HG03460 (cell line): ENCODE measurements around the gene KRTAP12-3.
"Not testable (repeated sequence)": the region's sequence is repeated elsewhere in the genome, so short reads cannot be mapped to it uniquely, and the experiment has no call there.

Source experiments
- ATAC-seq: cut with Tn5 transposase; IDR thresholded peaks from one replicate; pipeline ENCODE4 v1.9.1; 2021; ENCODE audit not compliant: unreplicated experiment

KRTAP12-3 gene

DNA sequence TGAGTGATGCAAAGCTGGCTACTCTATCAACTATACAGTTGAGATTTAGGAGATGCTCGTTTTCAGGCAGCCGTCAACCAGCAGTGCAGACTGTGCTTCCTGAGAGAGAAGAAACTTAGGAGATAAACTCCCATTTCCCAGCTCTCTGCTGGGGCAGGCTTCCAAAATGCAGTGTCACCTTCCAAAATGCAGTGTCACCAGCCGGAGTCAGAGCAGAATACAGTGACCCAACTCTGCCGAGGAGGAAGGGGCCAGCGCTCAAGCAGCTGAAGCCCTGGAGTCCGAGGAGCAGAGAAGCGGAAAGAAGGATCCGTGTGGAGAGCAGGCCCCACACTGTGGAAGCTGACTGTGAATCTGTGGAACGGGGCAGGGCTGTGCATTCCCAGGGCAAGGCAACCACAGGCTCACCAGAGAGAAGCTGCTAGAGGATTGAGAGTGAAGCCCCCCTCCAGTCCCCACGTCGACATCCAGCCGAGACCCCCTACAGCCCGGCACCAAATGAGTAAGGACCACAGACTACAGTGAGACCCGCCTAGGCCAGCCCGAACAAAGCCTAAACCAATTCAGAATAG lies 24.9 kb downstream of the KRTAP12-3 start:
- no peak for ATAC-seq

DNA sequence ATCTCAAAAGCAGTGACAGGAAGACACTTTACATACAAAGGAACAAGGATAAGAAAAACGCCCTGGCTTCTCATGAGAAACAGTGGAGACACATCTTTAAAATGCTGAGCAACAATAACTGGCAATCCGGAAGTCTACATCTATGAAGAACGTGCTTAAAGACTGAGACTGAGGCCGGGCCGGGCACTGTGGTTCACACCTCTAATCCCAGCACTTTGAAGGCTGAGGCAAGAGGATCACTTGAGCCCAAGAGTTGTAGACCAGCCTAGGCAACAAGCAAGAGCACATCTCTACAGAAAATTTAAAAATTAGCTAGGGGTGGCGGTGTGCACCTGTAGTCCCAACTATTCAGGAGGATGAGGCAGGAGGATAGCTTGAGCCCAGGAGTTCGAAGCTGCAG lies 26.3 kb downstream of the KRTAP12-3 start:
- ATAC-seq = no peak

DNA sequence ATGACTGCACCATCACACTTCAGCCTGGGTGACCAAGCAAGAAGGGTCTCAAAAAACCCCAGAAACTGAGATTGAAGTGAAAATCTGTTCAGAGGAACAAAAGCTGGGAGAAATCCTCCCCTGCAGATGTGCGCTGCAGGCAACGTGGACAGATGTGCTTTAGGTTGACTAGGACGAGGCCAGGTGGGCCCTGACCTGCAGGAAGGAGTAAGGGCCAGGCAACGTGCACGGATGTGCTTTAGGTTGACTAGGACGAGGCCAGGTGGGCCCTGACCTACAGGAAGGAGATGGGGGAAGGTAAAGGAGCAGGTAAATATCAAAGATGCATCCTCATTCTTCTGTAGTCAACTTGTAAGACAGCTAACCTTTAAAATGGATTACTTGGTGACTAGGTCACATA lies 26.8 kb downstream of the KRTAP12-3 start:
- ATAC-seq = no peak

DNA sequence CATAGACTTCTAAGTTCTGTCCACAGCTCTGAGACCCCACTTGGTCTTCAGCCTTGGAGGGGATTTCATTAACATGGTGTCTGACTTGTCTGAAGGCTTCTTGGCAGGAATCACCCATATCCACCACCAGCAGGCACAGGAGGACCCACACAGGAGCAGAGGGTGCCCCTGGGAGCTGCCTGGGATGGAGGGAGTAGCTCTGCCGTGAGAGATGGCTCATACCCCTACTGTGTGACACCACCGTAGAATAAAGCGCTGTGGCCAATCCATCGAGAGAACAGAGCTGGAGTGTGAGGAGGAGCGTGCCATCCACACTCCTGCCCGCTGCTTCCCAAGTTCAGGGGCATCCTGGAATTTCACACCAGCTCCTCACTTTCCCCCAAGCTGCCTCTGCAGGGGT lies 27.3 kb downstream of the KRTAP12-3 start:
- ATAC-seq = not testable (repeated sequence)

DNA sequence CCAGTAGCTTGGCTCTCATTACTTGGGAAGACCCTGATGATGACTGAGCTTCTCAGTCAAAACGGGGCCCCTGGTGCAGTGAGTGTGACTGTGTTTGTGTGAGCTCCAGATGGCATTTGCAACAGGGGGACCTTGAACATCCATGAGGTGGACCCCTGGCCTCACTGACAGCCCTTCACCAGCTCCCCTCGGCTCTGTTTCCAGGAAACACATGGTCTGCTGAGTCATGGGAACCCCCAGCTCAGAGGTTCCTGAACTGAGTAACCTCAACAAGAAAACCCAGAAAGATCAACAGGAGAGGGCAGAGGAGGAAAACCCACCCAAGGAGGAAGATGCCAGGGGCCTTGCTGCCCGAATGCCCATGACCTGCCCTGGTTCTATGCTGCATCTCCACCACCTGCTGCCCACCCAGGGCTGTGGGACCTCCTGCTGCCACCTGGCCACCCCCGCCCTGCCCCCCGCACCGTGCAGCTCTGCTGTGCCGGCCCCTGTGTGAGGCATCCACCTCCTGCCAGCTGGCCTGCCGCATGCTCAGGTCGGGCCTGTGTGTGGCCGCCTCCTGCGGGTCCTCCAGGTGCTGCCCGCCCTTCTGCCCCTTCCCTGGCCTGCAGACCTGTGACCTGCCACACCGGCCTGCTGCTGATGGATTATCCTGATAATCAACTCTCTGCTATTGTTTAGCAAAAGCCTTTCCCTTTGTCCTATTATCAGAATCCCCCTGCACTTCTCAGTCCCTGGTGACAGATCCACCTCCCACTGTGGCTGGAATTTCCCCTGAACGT lies 28.5 kb downstream of the KRTAP12-3 start:
- no peak for ATAC-seq

DNA sequence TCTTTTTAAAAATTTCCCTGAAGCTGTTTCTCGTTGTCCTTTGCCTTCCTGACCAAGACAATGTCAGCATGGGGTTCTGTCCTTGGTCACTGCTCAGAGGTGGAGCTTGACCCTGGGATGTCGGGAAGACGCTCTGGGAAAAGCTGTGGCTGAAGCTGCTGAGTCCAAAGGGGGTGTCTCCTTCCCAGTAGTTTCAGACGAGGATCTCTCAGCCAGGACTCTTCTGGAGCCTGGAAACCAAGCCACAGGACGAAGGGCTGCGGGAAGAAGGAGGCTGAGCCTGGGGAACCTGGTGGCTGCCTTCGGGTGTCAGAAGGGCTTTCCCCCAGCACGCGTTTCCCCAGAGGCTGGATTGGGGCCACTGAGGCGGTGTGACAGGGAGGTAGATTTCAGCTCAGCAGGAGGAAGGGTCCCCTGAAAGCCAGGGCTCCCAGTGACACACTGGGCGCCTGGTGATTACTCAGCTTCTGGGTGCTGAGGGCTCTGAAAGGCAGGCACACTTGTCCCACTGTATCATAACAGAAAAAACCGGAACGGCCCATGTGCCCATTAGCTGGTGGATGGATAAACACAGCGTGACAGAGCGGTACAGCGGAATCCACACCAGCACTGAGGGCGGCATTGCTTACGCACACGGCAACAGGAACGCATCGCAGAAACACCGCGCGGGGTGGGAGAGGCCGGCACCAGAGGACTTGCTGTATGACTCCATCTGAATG lies 29.3 kb downstream of the KRTAP12-3 start:
- ATAC-seq = no peak

DNA sequence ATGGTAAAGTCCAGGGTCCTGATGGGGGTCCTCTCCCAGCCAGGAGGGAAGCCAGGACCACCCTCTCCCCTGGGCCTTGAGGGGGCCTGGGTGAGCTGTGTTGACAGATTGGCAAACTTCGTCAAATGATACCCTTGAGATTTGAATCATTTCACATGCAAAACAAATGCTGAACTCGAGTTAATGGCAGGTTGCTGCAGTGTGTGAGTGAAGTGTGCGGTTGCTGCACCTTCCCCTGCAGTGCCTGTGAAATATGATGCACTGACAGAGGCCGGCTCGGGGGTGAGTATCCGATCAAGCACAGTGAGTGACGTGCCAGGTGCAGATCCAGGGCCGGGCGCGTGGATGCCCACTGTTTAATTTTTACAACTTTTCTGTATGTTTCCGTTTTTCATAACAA lies 29.9 kb downstream of the KRTAP12-3 start:
- ATAC-seq = no peak

DNA sequence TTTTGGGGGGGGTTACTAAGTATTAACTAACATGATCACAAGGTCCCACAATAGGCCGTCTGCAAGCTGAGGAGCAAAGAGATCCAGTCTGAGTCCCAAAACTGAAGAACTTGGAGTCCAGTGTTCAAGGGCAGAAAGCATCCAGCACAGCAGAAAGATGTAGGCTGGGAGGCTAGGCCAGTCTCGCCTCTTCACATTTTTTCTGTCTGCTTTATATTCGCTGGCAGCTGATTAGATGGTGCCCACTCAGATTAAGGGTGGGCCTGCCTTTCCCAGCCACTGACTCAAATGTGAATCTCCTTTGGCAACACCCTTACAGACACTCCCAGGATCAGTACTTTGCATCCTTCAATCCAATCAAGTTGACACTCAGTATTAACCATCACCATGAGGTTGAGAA lies 32.0 kb downstream of the KRTAP12-3 start:
- ATAC-seq = not testable (repeated sequence)

DNA sequence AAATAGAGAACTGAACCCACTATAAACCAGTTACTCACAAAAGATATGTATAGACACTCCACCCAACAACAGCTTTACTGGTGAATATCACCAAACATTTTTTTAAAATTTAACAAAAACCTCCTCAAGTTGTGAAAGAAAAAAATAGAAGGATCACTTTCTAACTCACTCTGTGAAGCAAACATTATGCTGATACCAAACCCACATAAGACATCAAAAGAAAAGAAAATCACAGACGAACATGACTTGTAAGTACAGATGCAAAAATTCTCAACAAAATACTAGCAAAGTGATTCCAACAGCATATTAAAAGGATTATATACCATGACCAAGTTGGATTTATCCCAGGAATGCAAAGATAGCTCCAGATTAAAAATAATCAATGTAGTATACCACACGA lies 34.0 kb downstream of the KRTAP12-3 start:
- ATAC-seq = no peak

DNA sequence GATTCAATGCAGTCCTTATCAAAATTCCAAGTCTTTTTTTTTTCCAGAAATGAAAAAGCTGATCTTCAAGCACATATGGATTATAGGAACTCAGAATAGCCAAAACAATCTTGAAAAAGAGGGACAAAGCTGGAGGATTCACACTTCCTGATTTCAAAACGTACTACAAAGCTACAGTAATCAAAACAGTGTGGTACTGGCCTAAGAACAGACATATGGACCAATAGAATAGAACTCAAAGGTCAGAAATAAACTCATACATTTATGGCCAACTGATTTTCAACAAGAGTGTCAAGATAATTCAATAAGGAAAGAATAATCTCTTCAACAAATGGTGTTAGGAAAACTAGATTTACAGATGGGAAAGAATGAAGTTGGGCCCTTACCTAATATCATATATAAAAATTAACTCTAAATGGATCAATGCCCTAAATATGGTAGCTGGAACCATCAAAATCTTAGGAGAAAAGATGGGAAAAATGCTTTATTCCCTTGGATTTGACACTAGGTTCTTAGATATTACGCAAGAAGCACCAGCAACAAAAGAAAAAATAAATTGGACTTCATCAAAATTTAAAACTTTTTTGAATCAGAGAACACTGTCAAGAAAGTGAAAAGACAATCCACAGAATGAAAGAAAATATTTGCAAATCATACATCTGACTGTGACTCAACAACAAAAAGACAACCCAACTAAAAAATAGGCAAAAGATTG lies 35.2 kb downstream of the KRTAP12-3 start:
- ATAC-seq = no peak

DNA sequence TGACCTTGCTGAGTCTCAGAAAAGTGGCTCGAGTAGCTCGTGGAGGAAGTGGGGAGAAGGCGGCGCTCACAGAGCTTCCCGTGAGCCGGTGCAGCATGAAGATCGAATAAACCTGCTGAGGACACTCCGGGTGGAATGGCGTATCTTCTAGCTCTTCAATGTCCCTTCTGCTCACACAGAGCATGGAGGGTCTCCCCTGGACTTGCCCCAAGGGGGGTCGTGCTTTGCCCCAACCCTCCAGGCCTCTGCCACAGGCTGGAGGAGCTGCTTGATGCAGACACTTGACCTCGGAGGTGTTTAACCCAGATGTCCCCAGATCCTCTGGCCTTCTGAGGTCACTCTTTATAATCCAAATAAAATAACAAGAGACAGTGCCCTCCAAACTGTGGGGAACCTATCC lies 37.0 kb downstream of the KRTAP12-3 start:
- ATAC-seq = no peak

DNA sequence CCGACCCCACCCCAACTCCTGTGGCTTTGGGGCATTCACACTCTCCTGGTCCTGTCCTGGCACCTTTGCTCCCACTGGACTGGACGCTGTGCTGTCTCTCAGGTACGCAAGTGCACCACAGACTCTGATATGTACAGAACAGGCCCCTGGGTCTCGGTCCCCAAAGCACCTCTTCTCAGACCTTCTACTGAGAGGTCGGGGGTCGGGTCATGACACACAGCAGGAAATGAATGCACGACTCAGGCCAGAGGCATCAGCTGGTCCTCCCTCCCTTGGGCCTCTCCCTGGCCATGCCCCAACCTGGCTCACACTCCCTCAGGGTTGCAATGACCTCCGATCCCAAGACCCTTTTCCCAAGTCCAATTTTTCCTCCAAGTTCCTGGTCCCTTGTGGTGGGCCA lies 37.5 kb downstream of the KRTAP12-3 start:
- no peak for ATAC-seq

DNA sequence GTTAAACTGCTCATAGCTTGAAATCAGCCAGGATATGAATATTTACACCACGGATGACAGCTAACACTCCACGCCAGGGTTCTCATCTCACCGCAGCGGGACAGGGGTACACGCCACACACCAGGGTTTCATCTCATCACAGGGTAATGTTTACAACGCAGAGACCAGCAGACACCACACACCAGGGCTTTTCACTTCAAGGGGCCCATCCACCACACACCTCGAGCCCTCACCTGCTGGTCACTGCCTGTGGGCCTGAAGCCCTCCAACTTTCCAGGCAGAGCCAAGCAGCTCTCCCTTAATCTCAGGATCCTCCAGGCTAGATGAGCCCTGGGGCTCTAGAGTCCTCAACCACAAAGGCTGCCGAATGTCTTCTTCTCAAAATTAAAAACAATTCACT lies 37.9 kb downstream of the KRTAP12-3 start:
- ATAC-seq = no peak

DNA sequence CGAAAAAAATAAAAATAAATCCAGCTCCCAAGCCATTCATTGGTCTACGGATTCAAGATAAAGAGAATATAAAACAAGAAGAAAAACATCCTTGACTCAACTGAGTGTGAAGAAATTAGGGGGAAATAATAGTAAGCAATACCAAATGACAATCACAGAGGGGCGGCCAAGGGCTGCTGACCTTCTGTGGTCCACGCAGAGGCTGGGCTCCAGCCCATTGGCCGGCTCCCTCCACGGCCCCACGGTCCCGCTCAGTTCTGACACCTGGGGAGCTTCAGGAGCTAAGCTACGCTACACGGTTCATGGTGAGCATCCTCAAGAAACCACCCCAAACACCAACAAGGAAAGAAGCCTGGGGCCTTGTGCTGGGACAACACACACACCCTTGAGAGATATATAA lies 38.8 kb downstream of the KRTAP12-3 start:
- no peak for ATAC-seq

DNA sequence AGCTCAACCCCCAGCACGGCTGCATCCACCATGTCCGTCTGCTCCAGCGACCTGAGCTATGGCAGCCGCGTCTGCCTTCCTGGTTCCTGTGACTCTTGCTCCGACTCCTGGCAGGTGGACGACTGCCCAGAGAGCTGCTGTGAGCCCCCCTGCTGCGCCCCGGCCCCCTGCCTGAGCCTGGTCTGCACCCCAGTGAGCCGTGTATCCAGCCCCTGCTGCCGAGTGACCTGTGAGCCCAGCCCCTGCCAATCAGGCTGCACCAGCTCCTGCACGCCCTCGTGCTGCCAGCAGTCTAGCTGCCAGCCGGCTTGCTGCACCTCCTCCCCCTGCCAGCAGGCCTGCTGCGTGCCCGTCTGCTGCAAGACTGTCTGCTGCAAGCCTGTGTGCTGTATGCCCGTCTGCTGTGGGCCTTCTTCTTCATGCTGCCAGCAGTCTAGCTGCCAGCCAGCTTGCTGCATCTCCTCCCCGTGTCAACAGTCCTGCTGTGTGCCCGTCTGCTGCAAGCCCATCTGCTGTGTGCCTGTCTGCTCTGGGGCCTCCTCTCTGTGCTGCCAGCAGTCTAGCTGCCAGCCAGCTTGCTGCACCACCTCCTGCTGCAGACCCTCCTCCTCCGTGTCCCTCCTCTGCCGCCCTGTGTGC lies 39.6 kb downstream of the KRTAP12-3 start, which contains the start of gene KRTAP10-12:
KRTAP10-12 (plus strand) TSS at position 1 of the 639 bp plus-strand sequence; CDS start at position 31, 30 bp downstream.
- not testable (repeated sequence) for ATAC-seq

DNA sequence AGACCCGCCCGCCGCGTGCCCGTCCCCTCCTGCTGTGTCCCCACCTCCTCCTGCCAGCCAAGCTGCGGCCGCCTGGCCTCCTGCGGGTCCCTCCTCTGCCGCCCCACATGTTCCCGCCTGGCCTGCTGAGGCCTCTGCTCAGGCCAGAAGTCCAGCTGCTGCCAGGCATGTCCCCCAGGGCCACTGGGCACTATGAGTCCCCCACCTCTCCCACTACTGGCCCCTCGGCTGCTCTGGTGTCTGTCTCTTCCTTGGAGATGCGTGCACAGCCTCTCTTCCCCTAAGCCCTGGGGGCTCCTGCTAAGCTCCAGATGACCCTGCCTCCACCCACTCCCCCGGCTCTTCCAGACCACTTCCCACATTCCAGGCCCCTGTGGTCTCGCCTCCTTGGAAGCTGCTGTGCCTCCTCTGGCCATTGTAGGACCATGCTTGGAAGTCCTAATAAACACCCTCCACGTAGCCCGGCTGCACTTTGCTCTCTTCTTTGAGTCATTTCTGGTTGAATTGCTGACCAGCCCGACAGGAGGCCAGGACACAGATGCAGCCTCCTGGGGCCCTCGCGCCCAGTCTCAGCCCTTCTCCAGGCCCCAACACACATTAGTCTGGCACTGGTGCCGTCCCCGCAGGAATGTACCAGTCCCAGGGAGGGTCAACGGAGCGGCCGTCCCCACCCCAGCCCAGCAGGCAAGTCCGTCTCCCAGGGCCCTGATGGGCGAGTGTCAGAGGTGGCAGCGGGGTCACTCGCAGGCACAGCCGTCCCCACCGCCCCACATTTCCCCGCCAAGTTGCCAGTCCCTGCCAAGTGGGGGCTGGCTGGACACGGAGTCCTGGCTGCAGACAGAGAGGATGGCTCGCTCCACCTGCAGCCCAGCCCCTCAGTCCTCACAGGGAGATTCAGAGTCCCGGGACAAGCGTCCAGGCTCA lies 40.3 kb downstream of the KRTAP12-3 start:
- ATAC-seq = no peak

DNA sequence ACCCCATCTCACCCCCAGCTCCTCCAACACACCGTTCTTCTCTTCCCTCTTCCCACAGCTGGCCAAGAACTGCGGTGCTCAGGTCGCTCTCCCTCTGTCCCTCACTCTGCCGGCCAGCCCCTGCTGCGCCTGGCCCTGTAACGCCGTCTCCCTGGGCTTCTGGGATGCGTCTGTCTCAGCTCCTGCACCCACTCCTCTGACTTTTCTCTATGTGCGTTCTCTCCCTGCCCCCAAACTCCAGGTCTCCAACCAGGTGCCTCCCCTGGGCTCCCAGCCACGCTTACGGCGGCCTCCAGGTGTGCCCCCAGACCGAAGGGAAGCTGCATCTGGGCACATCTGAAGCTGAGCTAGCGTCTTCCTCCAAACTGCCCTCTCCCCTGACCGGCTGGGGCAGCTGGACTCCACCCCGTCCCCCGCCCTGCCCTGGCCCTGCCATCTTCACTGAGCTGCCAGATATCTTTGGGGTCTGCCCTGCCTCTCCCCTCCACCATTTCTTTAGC lies 41.8 kb downstream of the KRTAP12-3 start:
- ATAC-seq = no peak

DNA sequence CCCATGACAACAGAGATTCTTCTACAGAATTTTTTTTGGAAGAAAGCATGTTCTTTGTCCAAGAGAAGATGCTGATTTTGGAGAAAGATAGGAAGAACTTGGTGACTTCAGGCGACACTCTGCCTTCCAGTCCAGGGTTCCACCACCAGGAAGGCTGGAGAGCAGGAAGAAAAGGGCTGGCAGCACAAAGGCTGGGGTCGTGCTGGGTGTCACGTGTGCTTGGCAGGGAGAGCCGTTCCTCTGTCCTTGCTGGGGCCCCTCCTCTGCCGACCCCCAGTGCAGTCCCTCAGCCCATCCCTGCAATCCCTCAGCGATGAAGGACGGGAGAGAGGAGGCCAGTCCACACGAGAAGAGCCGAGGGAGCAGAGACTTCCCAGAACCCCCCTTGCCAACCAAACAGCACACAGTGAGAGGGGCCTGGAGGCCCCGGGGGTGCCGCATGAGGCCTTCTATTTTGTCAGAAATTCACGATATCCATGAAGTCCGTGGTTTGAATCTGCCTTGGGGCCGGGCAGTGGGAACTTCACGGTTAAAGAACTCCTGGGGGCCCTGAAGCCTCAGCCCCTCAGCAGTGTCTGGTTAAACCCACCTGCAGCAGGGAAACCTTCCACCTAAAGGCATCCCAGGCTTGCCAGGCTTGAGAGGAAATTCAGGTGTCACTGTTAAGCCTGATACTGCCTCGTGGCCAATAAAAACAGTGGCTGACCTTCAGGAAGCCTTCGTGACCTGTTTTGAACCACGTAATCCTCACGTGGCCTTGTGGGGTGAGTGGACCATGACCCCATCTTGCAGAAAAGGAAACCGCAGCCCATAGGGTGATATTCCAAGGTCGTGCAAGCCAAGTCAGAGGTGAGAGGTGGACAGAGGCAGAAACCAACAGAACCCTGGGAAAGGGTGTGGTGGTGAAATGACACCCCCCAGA lies 42.6 kb downstream of the KRTAP12-3 start:
- ATAC-seq = no peak

DNA sequence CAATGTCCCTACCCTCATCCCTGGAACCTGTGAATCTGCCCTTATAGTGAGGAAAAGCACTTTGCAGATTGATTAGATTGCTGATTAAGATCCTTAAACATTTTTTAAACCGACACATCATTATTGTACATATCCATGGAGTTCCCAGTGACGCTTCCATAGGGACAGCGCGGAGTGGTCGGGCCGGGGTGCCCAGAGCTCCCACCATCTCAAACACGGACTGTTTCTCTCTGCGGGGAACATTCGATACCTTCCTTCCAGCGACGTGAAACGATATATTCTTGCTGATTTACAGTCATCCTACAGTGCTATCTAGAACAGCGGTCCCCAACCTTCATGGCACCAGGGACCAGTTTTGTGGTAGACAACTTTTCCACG lies 43.3 kb downstream of the KRTAP12-3 start:
- ATAC-seq = no peak
